Gastroesophageal sphincter (tissue), 4 donors: ENCODE data around the gene STK16. TPM values are rescaled to one million over a fixed set of nuclear protein-coding genes. Genes with fewer than 3 reads are reported as not detected.

ENCODE experiments used
- ATAC-seq: fragments of 150-250 bp; one replicate; pipeline ENCODE4 v1.9.1; 2016; ENCODE audit warnings: mild to moderate bottlenecking, moderate library complexity
- H3K27ac ChIP-seq, 4 donors: fragments of 200-600 bp; sonication (generic) in 3 of 4; 1 replicate in 3 of 4; 2 replicates in 1 of 4; pipeline ENCODE4 v1.5.1; 2016 to 2019
- H3K27me3 ChIP-seq: fragments of 200-600 bp; sonication (generic); one replicate; pipeline ENCODE4 v1.5.1; 2019
- H3K36me3 ChIP-seq, 2 donors: fragments of 200-600 bp; sonication (generic); one replicate each; pipeline ENCODE4 v1.5.1; 2019; ENCODE audit warnings: control low read depth in 1 of 2
- H3K4me1 ChIP-seq, 3 donors: fragments of 200-600 bp; sonication (generic); 1 replicate in 2 of 3; 2 replicates in 1 of 3; pipeline ENCODE4 v1.5.1; 2016 to 2019; ENCODE audit warnings: control low read depth in 2 of 3
- H3K4me3 ChIP-seq, 2 donors: fragments of 200-600 bp; sonication (generic); one replicate each; pipeline ENCODE4 v1.5.1; 2019; ENCODE audit warnings: mild to moderate bottlenecking in 1 of 2, moderate library complexity in 1 of 2
- H3K9me3 ChIP-seq, 3 donors: fragments of 200-600 bp; sonication (generic); one replicate each; pipeline ENCODE4 v1.5.1; 2017 to 2019; ENCODE audit warnings: control low read depth in 2 of 3
- CTCF ChIP-seq, 4 experiments: fragments of 200-600 bp in 2 of 4; fragments of 450-650 bp in 2 of 4; sonication (generic) in 1 of 4; IDR thresholded peaks; one replicate each; pipeline ENCODE4 v1.5.1; 2017 to 2019; ENCODE audit warnings: antibody characterized with exemption in 4 of 4, mild to moderate bottlenecking in 2 of 4, moderate library complexity in 2 of 4
- EP300 ChIP-seq: sonication (generic); formaldehyde crosslinking; IDR thresholded peaks from one replicate; pipeline ENCODE4 v1.6.1; 2017; ENCODE audit warnings: antibody characterized with exemption, mild to moderate bottlenecking
- POLR2A ChIP-seq, 2 donors: fragments of 450-650 bp; IDR thresholded peaks; one replicate each; pipeline ENCODE4 v1.6.1; 2017; ENCODE audit warnings: antibody characterized with exemption in 2 of 2, mild to moderate bottlenecking in 2 of 2, moderate library complexity in 1 of 2
- POLR2AphosphoS5 ChIP-seq: sonication (generic); formaldehyde crosslinking; IDR thresholded peaks from one replicate; pipeline ENCODE4 v1.6.1; 2017; ENCODE audit warnings: antibody characterized with exemption
- WGBS, 2 donors: methylation state at CpG; one replicate each; pipeline ENCODE4 v1.1.5; 2018; ENCODE audit warnings: low coverage in 1 of 2; 5-methylcytosine and 5-hydroxymethylcytosine counted together
- total RNA-seq, 4 donors: library from RNA; depleted of rRNA; stranded (reverse); fragments of >200 nt; gene quantifications; one replicate each; pipeline ENCODE4 v1.1.0, GENCODE V29; 2016

Gene STK16
- total RNA-seq, 4 donors from 2014 or later, result 10.2 to 14.0 (median 11.6) TPM

- peaks cover 3 to 51% (median 21%) of the 10 kb centered on the region in 3 donors for H3K4me1 ChIP-seq
- no CpG with 5 or more reads among the region's 37 CpGs for WGBS, 2 donors
- H3K4me3 ChIP-seq, result peak overlapping the region; percentile 28 to 69
- peaks cover 0 to 68% of the 10 kb centered on the region in 2 donors for H3K36me3 ChIP-seq
- ATAC-seq, result peak; percentile 73
- no peaks in the 10 kb centered on the region for H3K9me3 ChIP-seq
- TF ChIP-seq POLR2AphosphoS5 (no peak), POLR2A (IDR thresholded peaks at IDR 0.05) (peak; percentile 17 to 31), EP300 (no peak)
- no peaks in the 10 kb centered on the region for H3K27me3 ChIP-seq
- H3K27ac ChIP-seq, result peak overlapping the region; percentile 72 to 98 (median 96)
Observed at GRCh38 chr2:219218217-219218731, 27.0 kb upstream of the STK16 start.

GRCh38 chr2:219218732-219219701 lies 26.3 kb upstream of the STK16 start, which contains the start of gene ABCB6:
Gene ABCB6, minus strand, starts transcription at chr2:219218958. Its CDS starts 285 bp downstream, at chr2:219218673.
- peak in 2 of 4 experiments; percentile 19 to 22 for TF ChIP-seq CTCF (IDR thresholded peaks at IDR 0.05)
- TF ChIP-seq POLR2AphosphoS5, result peak; percentile 90
- TF ChIP-seq POLR2A (IDR thresholded peaks at IDR 0.05), result peak; percentile 27 to 45
- no peak for TF ChIP-seq EP300
- Histone ChIP-seq H3K36me3 (peaks cover 0 to 68% of the 10 kb centered on the region in 2 donors), H3K9me3 (no peaks in the 10 kb centered on the region), H3K27me3 (no peaks in the 10 kb centered on the region), H3K27ac (peak within 1 kb of the TSS; percentile 72 to 98 (median 96)), H3K4me3 (peak within 1 kb of the TSS; percentile 28 to 69), H3K4me1 (peaks cover 3 to 51% (median 21%) of the 10 kb centered on the region in 3 donors)
- peak; percentile 90 for ATAC-seq
- WGBS, 2 donors, result 0% methylated on average over 8 of the region's 71 CpGs; no CpG with 5 or more reads in 1 of the 2 donors

GRCh38 chr2:219219784-219220532 lies 25.3 kb upstream of the STK16 start:
- peaks cover 3 to 51% (median 21%) of the 10 kb centered on the region in 3 donors for H3K4me1 ChIP-seq
- peaks cover 0 to 68% of the 10 kb centered on the region in 2 donors for H3K36me3 ChIP-seq
- no peaks in the 10 kb centered on the region for H3K9me3 ChIP-seq
- 85 to 92% methylated on average over 6 to 10 of the region's 18 CpGs for WGBS, 2 donors
- no peaks in the 10 kb centered on the region for H3K27me3 ChIP-seq
- ATAC-seq, result no peak
- TF ChIP-seq EP300 (no peak), CTCF (IDR thresholded peaks at IDR 0.05) (no peak)
- H3K4me3 ChIP-seq, result no peak overlapping the region
- peak overlapping the region in 3 of 4 donors; percentile 95 to 98 (median 98) for H3K27ac ChIP-seq

DNA sequence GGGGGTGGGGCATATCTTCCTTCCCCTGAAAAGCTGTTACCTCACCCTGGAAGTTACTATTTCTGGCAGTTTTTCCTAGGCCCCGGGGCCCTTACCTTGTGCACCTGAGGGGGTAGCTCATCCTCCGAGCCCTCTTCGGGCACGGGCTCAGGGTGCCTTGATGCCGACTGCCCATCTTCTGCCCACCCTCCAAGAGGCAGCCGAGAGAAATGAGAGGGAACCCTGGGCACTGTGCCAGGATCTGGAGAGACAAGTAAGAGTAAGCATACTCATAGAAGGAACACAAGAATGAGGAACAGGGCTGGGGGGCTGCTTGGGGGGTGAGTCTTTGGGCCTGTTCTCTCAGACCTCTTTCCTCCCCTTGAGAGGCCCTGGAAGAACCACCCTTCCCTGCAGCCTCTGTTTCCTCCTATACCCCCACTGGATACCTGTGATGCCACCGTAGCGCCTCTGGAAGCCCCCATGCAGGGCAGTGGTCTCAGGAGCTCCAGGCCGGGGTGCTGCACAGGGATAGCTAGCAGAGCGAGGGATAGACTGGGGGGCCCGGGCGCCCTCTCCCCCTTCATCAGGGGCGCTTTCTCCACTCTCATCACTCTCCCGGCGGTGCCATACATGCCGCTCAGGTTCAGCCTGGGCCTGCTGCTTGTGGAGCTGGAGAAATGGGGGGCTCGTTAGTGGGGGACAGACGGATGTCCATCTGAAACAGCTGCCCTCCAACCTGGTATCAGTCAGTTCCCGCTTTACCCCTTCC lies 24.5 kb upstream of the STK16 start:
- WGBS, 2 donors, result 80 to 83% methylated on average over 1 to 5 of the region's 19 CpGs
- Histone ChIP-seq H3K27ac (peak overlapping the region in 3 of 4 donors; percentile 14 to 98 (median 95)), H3K4me1 (peaks cover 3 to 46% (median 21%) of the 10 kb centered on the region in 3 donors), H3K9me3 (no peaks in the 10 kb centered on the region), H3K4me3 (no peak overlapping the region), H3K36me3 (peaks cover 0 to 68% of the 10 kb centered on the region in 2 donors), H3K27me3 (no peaks in the 10 kb centered on the region)
- TF ChIP-seq EP300, result no peak
- TF ChIP-seq POLR2A (IDR thresholded peaks at IDR 0.05), result no peak
- no peak for TF ChIP-seq CTCF (IDR thresholded peaks at IDR 0.05)
- TF ChIP-seq POLR2AphosphoS5, result no peak
- ATAC-seq, result no peak
